ENCODE results near the gene ZNF793. TPM values are rescaled to one million over a fixed set of nuclear protein-coding genes. Genes with fewer than 3 reads are reported as not detected.

ZNF793 gene
- total RNA-seq, 2 donors from 2014 or later = 3.4 to 3.5 TPM

DNA sequence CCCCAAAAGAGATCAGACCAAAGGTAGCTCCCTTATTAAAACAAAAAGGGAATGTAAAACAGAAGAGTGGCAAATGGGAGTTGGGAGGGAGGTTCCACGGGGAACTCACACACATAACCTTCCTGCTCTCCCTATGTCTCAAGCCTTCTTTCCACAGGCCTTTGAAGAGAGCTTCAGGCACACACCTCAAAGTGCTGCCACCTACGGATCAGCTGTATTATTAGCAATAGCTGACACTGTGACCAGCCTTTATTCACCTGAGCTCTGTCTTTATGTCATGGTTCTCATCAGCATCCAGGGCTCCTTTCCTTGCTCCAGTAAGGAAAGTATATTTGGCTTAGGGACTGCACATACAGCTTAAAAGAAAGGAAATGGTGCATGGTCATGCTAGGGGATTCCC is 76.6 kb downstream of the ZNF793 start:
- no peak for TF ChIP-seq CTCF (IDR thresholded peaks at IDR 0.05)
- Histone ChIP-seq H3K27ac (no peak overlapping the region), H3K27me3 (no peaks in the 10 kb centered on the region), H3K36me3 (peaks cover 76% of the 10 kb centered on the region), H3K4me3 (no peak overlapping the region), H3K4me1 (no peaks in the 10 kb centered on the region), H3K9me3 (no peaks in the 10 kb centered on the region)
- DNase-seq (ENCODE audit: low spot score) = no peak

Other genes with a start within 250 kb of the ZNF793 start
- gene ZNF527, start 135.8 kb upstream of the ZNF793 start, total RNA-seq = 1 to 10 TPM; 6.9 to 7.3 TPM
- 1 to 10 TPM; 3.1 to 5.1 TPM for gene ZNF569, start 39.5 kb upstream of the ZNF793 start, total RNA-seq
- gene ZNF570, start 37.6 kb upstream of the ZNF793 start, total RNA-seq = 1 to 10 TPM; 6.6 to 7.8 TPM
- 1 to 10 TPM; 2.3 to 2.7 TPM for gene ZNF571, start 87.9 kb downstream of the ZNF793 start, total RNA-seq
- gene ZNF540, start 87.9 kb downstream of the ZNF793 start, total RNA-seq = 1 to 10 TPM; 2.6 to 3.7 TPM
- gene ZFP30, start 148.5 kb downstream of the ZNF793 start, total RNA-seq = 1 to 10 TPM; 3.5 to 5.0 TPM
- 1 to 10 TPM; 2.0 to 3.7 TPM for gene ZNF607, start 212.8 kb downstream of the ZNF793 start, total RNA-seq

Data from right atrium auricular region (tissue), 2 donors.